Left renal pelvis (tissue), 4 donors: ENCODE results near the gene TBC1D19. TPM values are rescaled to one million over a fixed set of nuclear protein-coding genes. Genes with fewer than 3 reads are reported as not detected.
A peak's percentile ranks its signal among the peaks of the same experiment; 100 is the strongest.

ENCODE experiments used
- DNase-seq, 4 donors: peaks; one replicate each; pipeline ENCODE4 v3.0.0-alpha.2; 2013; ENCODE audit warnings: low read depth in 4 of 4, low spot score in 3 of 4
- polyA plus RNA-seq, 4 donors: library from polyadenylated mRNA; unstranded; fragments of 120-200 nt; gene quantifications; one replicate each; pipeline ENCODE4 v1.2.1, GENCODE V29; 2013; ENCODE audit not compliant: insufficient read length in 4 of 4

TBC1D19 gene
- polyA plus RNA-seq, 4 donors: 16.4 to 22.6 (median 19.9) TPM

- no peak for DNase-seq
Observed at GRCh38 chr4:26772096-26772873, 188.4 kb downstream of the TBC1D19 start.

DNA sequence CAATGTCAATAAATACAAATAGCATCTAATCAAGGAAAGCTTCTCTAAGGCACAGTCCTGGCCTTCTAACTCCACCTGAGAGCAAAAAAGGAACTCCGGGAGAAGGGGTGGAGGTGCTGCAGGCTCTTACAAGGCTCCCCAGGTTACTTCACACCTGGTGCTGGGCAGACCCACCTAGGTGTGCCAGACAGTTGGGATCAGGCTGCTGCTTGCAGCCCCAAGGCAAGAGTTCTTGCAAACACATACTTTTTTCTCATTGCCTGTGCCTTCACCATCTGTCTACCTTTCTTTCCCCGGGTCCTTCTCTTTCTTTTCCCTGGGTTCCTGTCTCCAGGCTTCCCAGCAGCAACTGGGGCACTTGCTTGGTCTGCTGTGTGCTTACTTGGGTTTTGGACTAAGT is 195.3 kb downstream of the TBC1D19 start:
- DNase-seq: no peak

DNA sequence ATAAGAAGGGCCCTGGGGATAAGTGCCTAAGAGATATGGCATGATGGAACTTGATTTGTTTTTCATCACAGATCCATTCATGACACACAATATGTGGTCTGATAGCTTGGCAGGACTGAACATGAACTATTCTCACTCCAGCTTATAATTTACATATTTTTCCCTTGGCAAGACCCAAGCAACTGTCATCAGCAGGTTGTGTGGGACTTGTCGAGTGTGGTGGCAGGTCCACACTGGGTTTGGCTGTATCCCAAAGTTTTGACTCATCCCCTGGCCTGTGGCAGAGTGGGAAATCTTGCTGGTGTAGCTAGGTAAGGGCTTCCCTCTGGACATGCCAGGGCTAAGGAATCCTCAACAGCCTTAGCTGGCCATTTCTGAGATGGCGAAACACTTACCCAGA is 195.8 kb downstream of the TBC1D19 start:
- DNase-seq: no peak

DNA sequence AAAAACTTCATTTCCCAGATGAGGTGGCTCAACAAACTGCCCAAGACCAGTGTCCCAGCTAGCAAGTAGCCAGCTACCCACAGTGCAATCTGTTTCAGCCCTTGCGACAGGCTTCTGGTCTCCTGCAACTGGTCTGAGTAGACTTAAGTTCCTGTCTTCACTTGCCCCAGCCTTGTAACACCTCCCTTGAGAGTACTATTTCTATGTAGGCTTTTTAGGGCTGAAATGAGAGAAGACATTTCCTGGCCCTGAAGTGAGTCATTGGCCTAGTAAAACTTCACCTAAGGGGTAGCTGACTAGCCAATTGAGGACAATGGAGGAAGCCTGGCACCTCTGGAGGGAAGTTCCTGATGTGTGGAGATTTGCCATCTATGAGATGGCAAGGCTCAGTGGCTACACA is 196.7 kb downstream of the TBC1D19 start:
- no peak for DNase-seq

GRCh38 chr4:26782168-26782829 is 198.4 kb downstream of the TBC1D19 start:
- no peak for DNase-seq

- no peak for DNase-seq
Observed at GRCh38 chr4:26782830-26783202, 198.9 kb downstream of the TBC1D19 start.

DNA sequence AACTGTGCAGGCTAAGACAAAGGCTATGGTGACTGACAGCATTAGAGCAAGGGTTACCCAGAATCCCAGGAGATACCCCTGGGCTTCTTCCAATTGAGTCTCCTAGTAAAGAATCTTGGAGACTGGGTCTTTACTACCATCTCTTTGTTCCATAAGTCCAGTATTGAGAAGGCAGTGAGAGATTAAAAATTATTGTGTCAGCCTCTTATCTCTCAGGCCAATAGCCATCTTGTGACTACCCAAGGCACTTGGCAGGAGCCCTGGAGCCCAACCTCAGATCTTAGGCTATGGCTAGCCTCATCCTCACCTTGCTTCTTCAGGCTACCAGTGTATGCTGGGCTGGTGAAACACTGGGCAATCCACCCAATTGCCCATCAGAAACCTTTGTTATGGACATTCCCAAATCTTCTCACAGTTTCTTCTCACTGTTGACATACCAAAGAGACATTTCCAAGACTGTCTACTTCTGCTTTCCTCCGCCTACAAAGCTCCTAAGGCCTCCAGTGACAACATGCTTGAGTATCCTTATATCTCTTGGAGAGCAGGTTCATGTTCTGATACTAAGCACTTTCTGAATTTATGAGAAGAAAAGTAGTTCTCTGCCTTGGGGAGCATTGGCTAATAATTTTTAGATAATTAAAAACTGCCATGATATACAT is 200.5 kb downstream of the TBC1D19 start:
- no peak for DNase-seq

- DNase-seq: no peak
Observed at GRCh38 chr4:26785312-26785711, 201.4 kb downstream of the TBC1D19 start.

- DNase-seq: no peak
Observed at GRCh38 chr4:26785810-26786209, 201.9 kb downstream of the TBC1D19 start.

DNA sequence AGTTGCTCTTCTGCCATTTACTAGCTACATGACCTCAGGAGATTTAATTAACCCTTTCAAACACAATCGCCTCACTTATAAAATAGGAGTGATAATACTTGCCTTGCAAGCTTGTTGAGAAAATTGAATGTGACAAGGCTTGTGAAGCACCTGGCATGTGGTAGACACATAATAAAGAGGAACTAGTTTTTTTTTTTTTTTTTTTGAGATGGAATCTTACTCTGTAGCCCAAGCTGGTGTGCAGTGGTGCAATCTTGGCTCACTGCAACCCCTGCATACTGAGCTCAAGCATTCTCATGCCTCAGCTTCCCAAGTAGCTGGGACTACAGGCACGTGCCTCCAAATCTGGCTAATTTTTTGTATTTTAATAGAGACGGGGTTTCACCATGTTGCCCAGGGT is 203.0 kb downstream of the TBC1D19 start:
- no peak for DNase-seq

- DNase-seq: peak in 2 of 4 donors; percentile 36 to 39
Observed at GRCh38 chr4:26787461-26788340, 203.8 kb downstream of the TBC1D19 start.

- DNase-seq: no peak
Observed at GRCh38 chr4:26788341-26788733, 204.5 kb downstream of the TBC1D19 start.

DNA sequence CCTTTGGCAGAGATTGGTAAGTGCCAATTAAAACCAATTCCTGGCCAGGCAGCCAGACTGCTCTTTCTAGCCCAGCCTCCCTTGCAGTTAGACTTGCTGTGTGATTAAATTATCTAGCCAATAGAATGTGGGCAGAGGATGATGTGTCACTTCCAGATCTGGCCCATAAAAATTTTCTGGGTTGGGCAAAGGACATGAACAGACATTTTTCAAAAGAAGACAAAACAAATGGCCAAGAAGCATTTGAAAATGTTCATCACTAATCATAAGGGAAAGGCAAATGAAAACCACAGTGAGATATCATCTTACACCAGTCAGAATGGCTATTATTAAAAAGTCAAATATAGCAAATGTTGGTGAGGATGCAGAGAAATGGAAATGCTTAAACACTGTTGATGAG is 205.3 kb downstream of the TBC1D19 start:
- no peak for DNase-seq

DNA sequence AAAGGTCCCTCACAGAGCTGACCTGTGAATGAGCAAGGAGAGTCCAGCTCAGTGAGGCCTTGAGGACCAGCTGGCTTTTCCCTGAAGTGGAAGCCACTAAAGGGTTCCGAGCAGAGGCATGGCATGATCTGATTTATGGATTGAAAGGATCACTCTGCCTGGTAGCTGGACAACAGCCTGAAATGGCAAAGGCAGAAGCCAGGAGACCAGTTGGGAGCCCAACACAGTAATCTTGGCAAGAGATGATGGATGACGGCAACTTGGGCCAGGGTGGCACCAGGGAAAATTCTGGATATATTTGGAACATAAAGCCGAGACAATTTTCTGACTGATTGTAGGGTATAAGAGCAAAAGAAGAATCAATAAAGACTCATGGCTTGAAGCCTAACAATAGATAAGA is 207.5 kb downstream of the TBC1D19 start:
- DNase-seq: no peak

DNA sequence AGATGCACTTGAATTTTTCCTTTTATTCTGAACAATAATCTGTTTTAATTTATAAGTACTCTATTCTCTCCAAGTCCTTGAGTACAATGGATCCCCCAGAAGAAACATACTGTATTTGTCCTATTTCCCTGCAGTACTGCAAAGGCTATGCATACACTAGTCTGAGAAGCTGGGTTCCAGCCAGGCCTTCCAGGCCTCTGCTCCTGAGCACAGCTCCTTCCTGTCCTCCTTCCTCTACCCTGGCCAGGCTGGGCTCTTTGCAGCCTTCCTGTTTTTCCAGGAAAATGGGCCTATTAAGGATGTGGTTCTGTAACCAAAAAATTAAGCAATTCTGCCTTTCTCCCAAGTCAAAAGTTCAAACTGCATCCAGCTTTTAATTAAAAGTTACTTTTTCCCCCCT is 208.8 kb downstream of the TBC1D19 start:
- no peak for DNase-seq

DNA sequence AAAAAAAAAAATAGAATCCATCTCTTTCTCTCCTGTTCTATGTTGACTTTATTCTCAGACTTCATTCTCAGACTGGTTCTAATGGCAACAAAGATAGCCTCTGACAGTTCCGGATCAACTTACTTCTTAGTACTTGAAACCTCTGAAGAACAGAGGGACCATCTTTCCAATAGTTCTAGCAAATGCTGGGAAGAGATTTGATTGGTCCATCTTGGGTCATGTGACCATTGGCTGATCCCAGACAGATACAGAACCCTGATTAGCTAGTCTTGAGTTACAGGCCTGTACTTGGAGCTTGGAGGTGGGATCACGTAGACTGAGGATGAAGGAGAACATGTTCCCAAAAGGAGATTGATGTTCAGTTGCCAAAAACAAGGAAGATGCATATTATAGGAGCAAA is 209.9 kb downstream of the TBC1D19 start:
- no peak for DNase-seq

GRCh38 chr4:26796081-26796480 is 212.2 kb downstream of the TBC1D19 start:
- DNase-seq: no peak

DNA sequence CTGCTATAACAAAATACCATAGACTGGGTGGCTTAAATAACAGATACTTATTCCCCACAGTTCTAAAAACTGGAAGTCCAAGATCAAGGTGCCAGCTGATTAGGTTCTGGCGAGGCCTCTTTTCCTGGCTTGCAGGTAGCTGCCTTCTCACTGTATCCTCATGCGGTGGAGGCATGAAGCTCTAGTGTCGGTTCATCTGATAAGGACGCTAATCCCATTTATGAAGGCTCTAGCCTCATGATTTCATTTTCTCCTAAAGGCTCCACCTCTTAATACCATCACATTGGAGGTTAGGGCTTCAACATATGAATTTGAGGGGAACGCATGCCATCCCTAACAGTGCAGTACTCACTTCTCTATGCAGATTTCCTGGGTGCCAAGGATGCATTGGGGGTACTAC is 218.9 kb downstream of the TBC1D19 start:
- DNase-seq: no peak

- DNase-seq: no peak
Observed at GRCh38 chr4:26803211-26803861, 219.5 kb downstream of the TBC1D19 start.

DNA sequence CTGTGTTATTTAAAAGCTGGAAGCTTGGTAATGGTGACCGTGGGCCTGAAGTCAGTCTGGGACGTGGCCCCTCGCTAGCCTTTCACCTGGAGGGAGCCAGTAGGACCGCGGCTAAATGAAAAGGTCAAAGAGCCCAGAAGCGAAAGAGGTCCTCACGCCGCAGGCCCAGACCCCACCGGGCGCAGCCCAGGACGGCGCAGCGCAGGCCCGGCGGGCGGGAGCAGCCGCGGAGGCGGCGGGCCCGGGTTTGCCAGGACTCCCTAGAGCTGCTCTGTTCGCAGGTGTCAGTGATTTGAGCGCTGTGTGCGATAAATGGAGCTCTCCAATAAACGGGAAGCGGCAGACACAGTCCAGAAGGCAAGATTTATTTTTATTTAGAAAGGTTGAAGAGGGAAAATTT is 220.6 kb downstream of the TBC1D19 start:
- DNase-seq: no peak
